ENCODE results near the gene ADAM29. TPM values are rescaled to one million over a fixed set of nuclear protein-coding genes. Genes with fewer than 3 reads are reported as not detected.

Gene ADAM29
- total and polyA plus RNA-seq, 7 donors = not detected

GRCh38 chr4:174873931-174874330, 44.2 kb upstream of the ADAM29 start:
- Histone ChIP-seq H3K4me1 (no peaks in the 10 kb centered on the region), H3K9me3 (peaks cover 0 to 3% (median 0%) of the 10 kb centered on the region in 4 donors), H3K27me3 (no peaks in the 10 kb centered on the region), H3K36me3 (no peaks in the 10 kb centered on the region), H3K4me3 (no peak overlapping the region), H3K27ac (no peak overlapping the region)
- intact Hi-C loops (cut with DNase I) = no loop called here
- WGBS, 2 donors = 59 to 61% methylated on average over 1 of the region's 1 CpG
- TF ChIP-seq POLR2A (IDR thresholded peaks at IDR 0.05) (no peak), POLR2AphosphoS5 (IDR thresholded peaks at IDR 0.05) (no peak), EP300 (IDR thresholded peaks at IDR 0.05) (no peak)
- TF ChIP-seq, protein P1, sequence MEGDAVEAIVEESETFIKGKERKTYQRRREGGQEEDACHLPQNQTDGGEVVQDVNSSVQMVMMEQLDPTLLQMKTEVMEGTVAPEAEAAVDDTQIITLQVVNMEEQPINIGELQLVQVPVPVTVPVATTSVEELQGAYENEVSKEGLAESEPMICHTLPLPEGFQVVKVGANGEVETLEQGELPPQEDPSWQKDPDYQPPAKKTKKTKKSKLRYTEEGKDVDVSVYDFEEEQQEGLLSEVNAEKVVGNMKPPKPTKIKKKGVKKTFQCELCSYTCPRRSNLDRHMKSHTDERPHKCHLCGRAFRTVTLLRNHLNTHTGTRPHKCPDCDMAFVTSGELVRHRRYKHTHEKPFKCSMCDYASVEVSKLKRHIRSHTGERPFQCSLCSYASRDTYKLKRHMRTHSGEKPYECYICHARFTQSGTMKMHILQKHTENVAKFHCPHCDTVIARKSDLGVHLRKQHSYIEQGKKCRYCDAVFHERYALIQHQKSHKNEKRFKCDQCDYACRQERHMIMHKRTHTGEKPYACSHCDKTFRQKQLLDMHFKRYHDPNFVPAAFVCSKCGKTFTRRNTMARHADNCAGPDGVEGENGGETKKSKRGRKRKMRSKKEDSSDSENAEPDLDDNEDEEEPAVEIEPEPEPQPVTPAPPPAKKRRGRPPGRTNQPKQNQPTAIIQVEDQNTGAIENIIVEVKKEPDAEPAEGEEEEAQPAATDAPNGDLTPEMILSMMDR (IDR thresholded peaks at IDR 0.05) = no peak
- no peak for DNase-seq

GRCh38 chr4:174874898-174875297, 43.3 kb upstream of the ADAM29 start:
- no peaks in the 10 kb centered on the region for H3K36me3 ChIP-seq
- H3K9me3 ChIP-seq = peaks cover 0 to 3% (median 0%) of the 10 kb centered on the region in 4 donors
- no peak for TF ChIP-seq POLR2AphosphoS5 (IDR thresholded peaks at IDR 0.05)
- no peak for TF ChIP-seq POLR2A (IDR thresholded peaks at IDR 0.05)
- TF ChIP-seq EP300 (IDR thresholded peaks at IDR 0.05) = no peak
- TF ChIP-seq, protein P1 (IDR thresholded peaks at IDR 0.05) = no peak
- intact Hi-C loops (cut with DNase I) = no loop called here
- no peaks in the 10 kb centered on the region for H3K27me3 ChIP-seq
- H3K4me3 ChIP-seq = no peak overlapping the region
- 45 to 62% methylated on average over 1 of the region's 1 CpG for WGBS, 2 donors
- H3K4me1 ChIP-seq = no peaks in the 10 kb centered on the region
- no peak overlapping the region for H3K27ac ChIP-seq
- DNase-seq = no peak

DNA sequence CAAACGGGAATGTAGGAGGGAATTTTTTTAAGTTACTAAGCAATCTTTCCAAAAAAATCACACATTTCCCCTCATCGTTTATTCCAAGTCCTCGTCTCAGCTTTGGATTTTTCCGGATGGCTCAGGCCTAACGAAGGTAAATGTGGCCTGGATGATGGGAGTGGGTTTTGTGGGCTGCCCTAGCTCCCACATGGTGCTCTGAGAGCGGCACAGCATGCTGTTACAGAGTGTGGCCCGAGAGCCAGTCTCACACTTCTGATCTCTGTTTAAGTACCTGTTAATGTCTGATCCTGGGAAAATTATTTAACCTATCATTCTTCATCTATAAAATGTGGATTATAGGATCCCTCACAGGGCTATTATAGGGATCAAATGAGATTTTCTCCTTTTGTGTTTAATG, 38.2 kb upstream of the ADAM29 start:
- Histone ChIP-seq H3K27me3 (no peaks in the 10 kb centered on the region), H3K36me3 (no peaks in the 10 kb centered on the region), H3K4me3 (no peak overlapping the region), H3K4me1 (no peaks in the 10 kb centered on the region), H3K27ac (no peak overlapping the region), H3K9me3 (peaks cover 0 to 3% (median 0%) of the 10 kb centered on the region in 4 donors)
- DNase-seq = no peak
- TF ChIP-seq EP300 (IDR thresholded peaks at IDR 0.05) (no peak), POLR2A (IDR thresholded peaks at IDR 0.05) (no peak), POLR2AphosphoS5 (IDR thresholded peaks at IDR 0.05) (no peak)
- TF ChIP-seq, protein P1 (IDR thresholded peaks at IDR 0.05) = no peak
- intact Hi-C loops (cut with DNase I) = no loop called here
- WGBS, 2 donors = 70 to 83% methylated on average over 7 of the region's 7 CpGs

- H3K4me1 ChIP-seq = no peaks in the 10 kb centered on the region
- H3K4me3 ChIP-seq = no peak overlapping the region
- no peak for DNase-seq
- H3K36me3 ChIP-seq = no peaks in the 10 kb centered on the region
- intact Hi-C loops (cut with DNase I) = no loop called here
- WGBS, 2 donors = 74 to 84% methylated on average over 6 of the region's 6 CpGs
- TF ChIP-seq POLR2A (IDR thresholded peaks at IDR 0.05) (no peak), POLR2AphosphoS5 (IDR thresholded peaks at IDR 0.05) (no peak), EP300 (IDR thresholded peaks at IDR 0.05) (no peak)
- TF ChIP-seq, protein P1 (IDR thresholded peaks at IDR 0.05) = no peak
- H3K27ac ChIP-seq = no peak overlapping the region
- H3K9me3 ChIP-seq = no peaks in the 10 kb centered on the region
- no peaks in the 10 kb centered on the region for H3K27me3 ChIP-seq
These were observed 35.7 kb upstream of the ADAM29 start for GRCh38 chr4:174882317-174882992.

GRCh38 chr4:174907508-174907907, 10.7 kb upstream of the ADAM29 start:
- Histone ChIP-seq H3K4me3 (no peak overlapping the region), H3K27ac (no peak overlapping the region), H3K9me3 (peaks cover 0 to 3% (median 0%) of the 10 kb centered on the region in 4 donors), H3K27me3 (no peaks in the 10 kb centered on the region), H3K4me1 (no peaks in the 10 kb centered on the region), H3K36me3 (no peaks in the 10 kb centered on the region)
- no peak for DNase-seq
- intact Hi-C loops (cut with DNase I) = no loop called here
- TF ChIP-seq, protein P1 (IDR thresholded peaks at IDR 0.05) = no peak
- no peak for TF ChIP-seq POLR2A (IDR thresholded peaks at IDR 0.05)
- no peak for TF ChIP-seq POLR2AphosphoS5 (IDR thresholded peaks at IDR 0.05)
- no peak for TF ChIP-seq EP300 (IDR thresholded peaks at IDR 0.05)

Data from sigmoid colon (tissue), 7 donors.